Mucosa of gallbladder (tissue), 1 donor: ENCODE results near the gene IST1. TPM values are rescaled to one million over a fixed set of nuclear protein-coding genes. Genes with fewer than 3 reads are reported as not detected.
"Not testable (repeated sequence)": the region's sequence is repeated elsewhere in the genome, so short reads cannot be mapped to it uniquely, and the experiment has no call there.

ENCODE experiments used
- DNase-seq: peaks from one replicate; pipeline ENCODE4 v3.0.0-alpha.2; 2020; ENCODE audit warnings: low spot score
- total RNA-seq: library from RNA; stranded (reverse); gene quantifications from one replicate; pipeline ENCODE4 v1.2.1, GENCODE V29; 2021
- donor health status: DM: no; HTN: no; CAD: no.

Gene IST1
- 225 TPM for total RNA-seq

GRCh38 chr16:71894921-71895678, at the start of gene IST1:
Gene IST1, plus strand, starts transcription at chr16:71895531. Its CDS starts 20,110 bp downstream, at chr16:71915641.
- peak; percentile 98 for DNase-seq

GRCh38 chr16:71845639-71846430, 49.5 kb upstream of the IST1 start, which contains the start of gene ATXN1L:
Gene ATXN1L, plus strand, starts transcription at chr16:71845976. Its CDS starts 3,765 bp downstream, at chr16:71849741.
- peak; percentile 90 for DNase-seq

- DNase-seq, result no peak
Observed at GRCh38 chr16:71846431-71846830, 48.9 kb upstream of the IST1 start.

GRCh38 chr16:71847096-71847495, 48.2 kb upstream of the IST1 start:
- DNase-seq, result no peak

- DNase-seq, result no peak
Observed at GRCh38 chr16:71848622-71849021, 46.7 kb upstream of the IST1 start.

- no peak for DNase-seq
Observed at GRCh38 chr16:71851746-71852145, 43.6 kb upstream of the IST1 start.

- DNase-seq, result no peak
Observed at GRCh38 chr16:71852158-71852557, 43.2 kb upstream of the IST1 start.

GRCh38 chr16:71852561-71852960, 42.8 kb upstream of the IST1 start:
- DNase-seq, result no peak

GRCh38 chr16:71853413-71853812, 41.9 kb upstream of the IST1 start:
- no peak for DNase-seq

GRCh38 chr16:71854369-71854948, 40.9 kb upstream of the IST1 start:
- DNase-seq, result no peak

- no peak for DNase-seq
Observed at GRCh38 chr16:71855937-71856662, 39.2 kb upstream of the IST1 start.

- DNase-seq, result no peak
Observed at GRCh38 chr16:71859762-71860521, 35.4 kb upstream of the IST1 start.

- no peak for DNase-seq
Observed at GRCh38 chr16:71863995-71864394, 31.3 kb upstream of the IST1 start.

- DNase-seq, result no peak
Observed at GRCh38 chr16:71865173-71865863, 30.0 kb upstream of the IST1 start.

GRCh38 chr16:71867175-71867574, 28.2 kb upstream of the IST1 start:
- not testable (repeated sequence) for DNase-seq

- DNase-seq, result no peak
Observed at GRCh38 chr16:71867939-71868338, 27.4 kb upstream of the IST1 start.

- no peak for DNase-seq
Observed at GRCh38 chr16:71869089-71869488, 26.2 kb upstream of the IST1 start.

- DNase-seq, result no peak
Observed at GRCh38 chr16:71870818-71871217, 24.5 kb upstream of the IST1 start.

GRCh38 chr16:71873199-71873598, 22.1 kb upstream of the IST1 start:
- no peak for DNase-seq

GRCh38 chr16:71878911-71879310, 16.4 kb upstream of the IST1 start:
- DNase-seq, result no peak

- DNase-seq, result no peak
Observed at GRCh38 chr16:71880176-71880575, 15.2 kb upstream of the IST1 start.
